HFFc6 (cell line): Measurements from ENCODE around the gene ATP5MG. TPM values are rescaled to one million over a fixed set of nuclear protein-coding genes. Genes with fewer than 3 reads are reported as not detected.

Experiments
- DNase-seq: peaks from one replicate; pipeline ENCODE4 v3.0.0-alpha.2; 2018
- H3K27ac Mint-ChIP-seq: 2 replicates; pipeline ENCODE4 v1.8.0; 2020; ENCODE audit warnings: mild to moderate bottlenecking, mixed read lengths
- H3K27me3 Mint-ChIP-seq: 2 replicates; pipeline ENCODE4 v1.8.0; 2021; ENCODE audit warnings: mild to moderate bottlenecking, moderate library complexity, mixed read lengths; ENCODE audit not compliant: insufficient read depth
- H3K36me3 Mint-ChIP-seq: 2 replicates; pipeline ENCODE4 v1.8.0; 2021; ENCODE audit warnings: low read depth, mixed read lengths
- H3K4me1 Mint-ChIP-seq: 2 replicates; pipeline ENCODE4 v1.8.0; 2020; ENCODE audit warnings: low read depth, mixed read lengths
- H3K4me3 Mint-ChIP-seq: 2 replicates; pipeline ENCODE4 v1.8.0; 2020; ENCODE audit warnings: mild to moderate bottlenecking, moderate library complexity, mixed read lengths
- H3K9me3 Mint-ChIP-seq: 2 replicates; pipeline ENCODE4 v1.8.0; 2020; ENCODE audit warnings: mild to moderate bottlenecking, mixed read lengths
- total RNA-seq, 6 experiments: library from RNA; stranded (reverse); fragmentation: NEBNext Ultra II Directional; extraction: Animal tissue kit (Norgen Biotek cat#: 25700); gene quantifications; 2 replicates in 1 of 6; 3 replicates in 5 of 6; pipeline ENCODE4 v1.2.3, GENCODE V29; 2021
- TF ChIP-seq, protein P1 (sequence below): fragments of 200-600 bp; sonication (generic); IDR thresholded peaks from 2 replicates; pipeline ENCODE4 v1.5.0; 2021; ENCODE audit warnings: antibody characterized with exemption, mild to moderate bottlenecking

Gene ATP5MG
- total RNA-seq, 6 experiments from 2014 or later: 196 to 275 (median 223) TPM

DNA sequence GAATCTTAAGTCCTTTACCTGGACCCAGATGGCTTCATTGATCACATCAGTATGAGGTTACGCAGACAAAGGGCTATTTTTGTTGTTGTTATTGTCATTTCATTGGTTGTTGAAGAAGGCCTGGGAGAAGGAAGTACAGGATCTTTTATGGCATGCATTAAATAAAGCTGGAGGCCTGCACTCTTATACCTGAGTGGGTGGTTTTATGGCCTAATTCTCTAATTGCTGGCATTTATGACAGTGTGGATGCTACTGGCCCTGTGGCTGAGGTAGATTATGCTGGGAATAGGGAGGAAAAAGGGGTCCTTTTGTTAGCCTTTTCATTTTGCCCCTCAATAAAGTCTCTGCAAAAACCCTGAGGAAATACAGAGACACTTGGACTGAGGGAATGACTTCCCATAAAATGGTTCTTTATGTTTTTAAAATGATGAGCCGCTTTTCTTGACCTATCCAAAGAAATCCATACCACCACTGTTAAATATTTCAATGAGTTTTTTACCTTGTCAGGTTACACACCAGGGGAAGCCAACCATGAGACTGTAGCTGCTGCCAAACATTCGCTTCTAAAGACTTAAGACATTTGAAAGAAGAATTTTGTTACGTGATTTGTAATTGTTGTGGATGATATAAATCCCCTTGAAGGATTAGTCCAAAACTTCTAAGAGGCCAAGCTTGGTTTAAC lies 41.6 kb downstream of the ATP5MG start:
- H3K36me3 Mint-ChIP-seq: 0 out of 2 replicates have a peak, but pooled peaks cover 11% of the 10 kb centered on the region
- H3K27me3 Mint-ChIP-seq: peaks cover 2% of the 10 kb centered on the region; the same call in 1 of the 2 replicates
- DNase-seq: no peak
- peaks cover 80% of the 10 kb centered on the region for H3K4me1 Mint-ChIP-seq
- no peak overlapping the region for H3K4me3 Mint-ChIP-seq
- H3K27ac Mint-ChIP-seq: no peak overlapping the region
- no peaks in the 10 kb centered on the region for H3K9me3 Mint-ChIP-seq
- TF ChIP-seq, protein P1, sequence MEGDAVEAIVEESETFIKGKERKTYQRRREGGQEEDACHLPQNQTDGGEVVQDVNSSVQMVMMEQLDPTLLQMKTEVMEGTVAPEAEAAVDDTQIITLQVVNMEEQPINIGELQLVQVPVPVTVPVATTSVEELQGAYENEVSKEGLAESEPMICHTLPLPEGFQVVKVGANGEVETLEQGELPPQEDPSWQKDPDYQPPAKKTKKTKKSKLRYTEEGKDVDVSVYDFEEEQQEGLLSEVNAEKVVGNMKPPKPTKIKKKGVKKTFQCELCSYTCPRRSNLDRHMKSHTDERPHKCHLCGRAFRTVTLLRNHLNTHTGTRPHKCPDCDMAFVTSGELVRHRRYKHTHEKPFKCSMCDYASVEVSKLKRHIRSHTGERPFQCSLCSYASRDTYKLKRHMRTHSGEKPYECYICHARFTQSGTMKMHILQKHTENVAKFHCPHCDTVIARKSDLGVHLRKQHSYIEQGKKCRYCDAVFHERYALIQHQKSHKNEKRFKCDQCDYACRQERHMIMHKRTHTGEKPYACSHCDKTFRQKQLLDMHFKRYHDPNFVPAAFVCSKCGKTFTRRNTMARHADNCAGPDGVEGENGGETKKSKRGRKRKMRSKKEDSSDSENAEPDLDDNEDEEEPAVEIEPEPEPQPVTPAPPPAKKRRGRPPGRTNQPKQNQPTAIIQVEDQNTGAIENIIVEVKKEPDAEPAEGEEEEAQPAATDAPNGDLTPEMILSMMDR: no peak

DNA sequence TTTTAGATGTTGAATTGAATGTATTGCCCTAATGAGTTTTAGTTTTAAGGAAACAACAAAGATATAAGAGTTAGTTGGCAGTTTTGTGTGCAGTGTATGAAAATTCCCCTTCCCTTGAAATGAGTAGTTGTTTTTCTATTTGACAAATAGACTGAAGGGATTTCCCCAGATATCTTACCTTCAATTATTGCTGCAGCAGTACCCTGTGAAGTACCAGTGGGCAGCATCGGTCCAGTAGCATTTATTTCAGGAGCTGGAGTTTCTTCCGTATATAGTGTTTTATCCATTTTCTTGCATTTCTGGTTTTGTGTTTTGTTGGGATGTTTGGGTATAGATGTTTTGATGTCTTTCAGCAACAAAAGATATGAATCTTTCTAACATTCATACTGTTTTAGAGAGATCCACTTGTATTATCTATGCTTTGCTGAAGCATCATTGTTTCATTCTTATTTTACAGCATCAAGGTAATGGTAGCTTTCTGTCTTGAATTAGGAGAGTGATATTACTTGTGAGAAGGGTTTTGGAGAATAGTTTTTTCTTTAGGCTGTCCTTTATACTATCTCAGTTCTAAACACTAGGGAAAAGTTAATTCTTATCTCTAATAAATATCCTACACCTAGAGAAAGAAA lies 42.3 kb downstream of the ATP5MG start:
- no peak overlapping the region for H3K4me3 Mint-ChIP-seq
- H3K27ac Mint-ChIP-seq: no peak overlapping the region
- TF ChIP-seq, protein P1: no peak
- H3K27me3 Mint-ChIP-seq: peaks cover 2% of the 10 kb centered on the region; the same call in 1 of the 2 replicates
- H3K4me1 Mint-ChIP-seq: peaks cover 83% of the 10 kb centered on the region
- 0 out of 2 replicates have a peak, but pooled peaks cover 11% of the 10 kb centered on the region for H3K36me3 Mint-ChIP-seq
- no peaks in the 10 kb centered on the region for H3K9me3 Mint-ChIP-seq
- no peak for DNase-seq

DNA sequence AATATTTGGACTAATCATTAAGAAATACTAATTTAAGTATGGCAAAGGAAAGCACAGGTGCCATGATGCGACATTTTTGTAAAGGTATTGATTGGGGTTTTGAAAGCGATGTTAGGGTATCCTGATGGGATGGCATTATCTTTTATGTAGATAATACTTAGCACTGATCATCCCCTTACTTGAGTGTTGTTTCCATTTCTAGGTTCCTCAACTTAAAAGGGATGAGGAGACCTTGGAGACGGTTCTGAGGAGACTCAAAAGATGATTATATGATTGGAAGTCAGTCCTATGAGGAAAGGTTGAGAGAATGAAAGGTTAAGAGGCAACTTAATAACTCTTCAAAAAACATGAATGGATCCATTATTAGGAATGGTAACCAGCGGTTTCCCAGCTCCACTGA lies 46.0 kb downstream of the ATP5MG start:
- DNase-seq: no peak
- 0 out of 2 replicates have a peak, but pooled peaks cover 7% of the 10 kb centered on the region for H3K36me3 Mint-ChIP-seq
- peaks cover 2% of the 10 kb centered on the region; the same call in 1 of the 2 replicates for H3K27me3 Mint-ChIP-seq
- no peak overlapping the region for H3K4me3 Mint-ChIP-seq
- H3K4me1 Mint-ChIP-seq: peaks cover 61% of the 10 kb centered on the region
- TF ChIP-seq, protein P1: no peak
- peak overlapping the region; percentile 22; the same call in 1 of the 2 replicates for H3K27ac Mint-ChIP-seq
- H3K9me3 Mint-ChIP-seq: no peaks in the 10 kb centered on the region

DNA sequence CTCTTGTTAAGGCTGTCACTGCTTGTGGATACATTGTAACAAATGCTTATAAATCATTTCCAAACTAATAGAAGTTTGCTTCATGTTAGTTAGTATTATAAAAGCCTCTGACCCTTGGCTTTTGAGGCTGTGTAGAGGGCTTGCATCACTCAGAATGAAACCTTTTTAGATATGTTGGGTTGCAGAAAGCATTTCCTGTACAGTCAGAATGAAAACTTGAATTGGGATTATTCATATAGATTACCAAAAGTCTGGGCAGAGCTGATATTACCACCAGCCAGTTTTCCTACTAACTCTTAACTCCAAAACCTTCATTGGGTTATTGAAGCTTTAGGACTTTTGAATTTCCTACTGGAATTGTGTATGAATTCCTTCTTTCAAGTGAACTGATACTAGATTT lies 46.9 kb downstream of the ATP5MG start:
- peak overlapping the region; percentile 12; the same call in 1 of the 2 replicates for H3K27ac Mint-ChIP-seq
- TF ChIP-seq, protein P1: no peak
- peaks cover 2% of the 10 kb centered on the region; the same call in 1 of the 2 replicates for H3K27me3 Mint-ChIP-seq
- H3K9me3 Mint-ChIP-seq: no peaks in the 10 kb centered on the region
- peaks cover 7% of the 10 kb centered on the region; the same call in 1 of the 2 replicates for H3K36me3 Mint-ChIP-seq
- H3K4me3 Mint-ChIP-seq: no peak overlapping the region
- peaks cover 52% of the 10 kb centered on the region for H3K4me1 Mint-ChIP-seq
- peak; percentile 25 for DNase-seq

DNA sequence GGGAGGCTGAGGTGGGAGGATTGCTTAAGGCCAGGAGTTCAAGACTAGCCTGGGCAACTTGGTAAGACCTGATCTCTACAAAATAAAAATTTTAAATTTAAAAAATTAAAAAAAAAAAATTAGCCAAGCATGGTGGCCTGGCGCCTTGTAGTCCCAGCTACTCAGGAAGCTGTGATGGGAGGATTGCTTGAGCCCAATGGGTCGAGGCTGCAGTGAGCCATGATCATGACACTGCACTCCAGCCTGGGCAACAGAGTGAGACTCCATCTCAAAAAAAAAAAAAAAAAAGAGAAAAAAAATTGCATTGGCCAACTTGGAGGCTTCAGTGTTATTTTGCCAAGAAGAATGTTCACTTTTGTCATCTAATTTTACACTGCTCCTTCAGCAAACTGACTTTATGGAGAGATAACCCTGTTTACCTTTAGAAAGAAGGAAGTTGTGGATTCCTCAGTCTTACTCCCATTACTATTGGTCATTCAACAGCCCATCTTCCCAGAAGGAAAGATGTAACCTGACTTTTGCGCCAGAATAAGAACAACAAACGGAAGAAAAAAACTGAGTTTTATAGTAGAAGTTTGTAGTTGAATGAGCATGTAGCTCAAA lies 48.0 kb downstream of the ATP5MG start:
- H3K36me3 Mint-ChIP-seq: peaks cover 14% of the 10 kb centered on the region; the same call in 1 of the 2 replicates
- H3K27ac Mint-ChIP-seq: no peak overlapping the region
- TF ChIP-seq, protein P1: no peak
- H3K9me3 Mint-ChIP-seq: no peaks in the 10 kb centered on the region
- DNase-seq: no peak
- peaks cover 2% of the 10 kb centered on the region; the same call in 1 of the 2 replicates for H3K27me3 Mint-ChIP-seq
- no peak overlapping the region for H3K4me3 Mint-ChIP-seq
- H3K4me1 Mint-ChIP-seq: peaks cover 42% of the 10 kb centered on the region
